Parathyroid adenoma (tissue), 2 donors: ENCODE data around the gene CFDP1.

Experiments
- H2AFZ ChIP-seq: fragments of 300-600 bp; sonication (generic); one replicate; pipeline ENCODE4 v1.7.0; 2017; ENCODE audit warnings: antibody characterized with exemption, mild to moderate bottlenecking
- H3K27ac ChIP-seq: fragments of 300-600 bp; sonication (generic); one replicate; pipeline ENCODE4 v1.7.0; 2017
- H3K27me3 ChIP-seq: fragments of 300-600 bp; sonication (generic); one replicate; pipeline ENCODE4 v1.7.0; 2017; ENCODE audit warnings: low read length; ENCODE audit not compliant: control insufficient read depth, insufficient read depth
- H3K36me3 ChIP-seq: fragments of 300-600 bp; sonication (generic); one replicate; pipeline ENCODE4 v1.7.0; 2017; ENCODE audit warnings: low read length; ENCODE audit not compliant: control insufficient read depth, insufficient read depth
- H3K4me1 ChIP-seq: fragments of 300-600 bp; sonication (generic); one replicate; pipeline ENCODE4 v1.7.0; 2017; ENCODE audit warnings: control low read depth
- H3K4me2 ChIP-seq: fragments of 300-600 bp; sonication (generic); one replicate; pipeline ENCODE4 v1.7.0; 2017; ENCODE audit warnings: low read length
- H3K4me3 ChIP-seq: fragments of 300-600 bp; sonication (generic); one replicate; pipeline ENCODE4 v1.7.0; 2017; ENCODE audit warnings: low read depth, low read length
- H3K79me2 ChIP-seq: fragments of 300-600 bp; sonication (generic); one replicate; pipeline ENCODE4 v1.7.0; 2017; ENCODE audit warnings: control low read depth
- H3K9ac ChIP-seq: fragments of 300-600 bp; sonication (generic); one replicate; pipeline ENCODE4 v1.7.0; 2017; ENCODE audit warnings: mild to moderate bottlenecking
- H3K9me3 ChIP-seq: fragments of 300-600 bp; sonication (generic); one replicate; pipeline ENCODE4 v1.7.0; 2017; ENCODE audit warnings: low read length; ENCODE audit not compliant: control insufficient read depth
- TF ChIP-seq, protein P1 (sequence below): fragments of 300-600 bp; sonication (generic); IDR thresholded peaks from one replicate; pipeline ENCODE4 v1.7.0; 2017; ENCODE audit warnings: antibody characterized with exemption, mild to moderate bottlenecking
- donor health status: primary hyperparathyroidism.

Gene CFDP1

DNA sequence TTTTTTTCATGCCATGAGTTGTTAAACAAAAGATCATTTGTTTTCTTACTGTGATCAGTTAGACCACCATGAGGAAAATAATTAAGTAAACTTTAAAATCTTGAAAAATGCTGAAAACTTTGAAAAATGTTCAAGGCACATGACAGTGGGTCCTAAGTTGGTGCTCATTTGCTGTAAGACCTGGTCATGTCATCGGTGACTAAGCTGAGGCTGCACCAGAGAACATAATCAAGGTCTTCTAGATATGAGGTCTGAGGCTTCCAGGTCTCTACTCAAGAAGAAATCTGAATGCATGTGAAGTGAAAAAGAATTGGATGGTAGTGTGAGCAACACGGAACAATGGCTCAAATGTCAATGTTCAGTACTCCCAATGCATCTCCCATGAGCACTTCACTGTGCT is 87.6 kb downstream of the CFDP1 start:
- peaks cover 5% of the 10 kb centered on the region for H3K79me2 ChIP-seq
- peaks cover 4% of the 10 kb centered on the region for H3K4me1 ChIP-seq
- no peak overlapping the region for H3K4me3 ChIP-seq
- no peak overlapping the region for H3K9ac ChIP-seq
- H2AFZ ChIP-seq: no peak overlapping the region
- H3K27ac ChIP-seq: no peak overlapping the region
- TF ChIP-seq, protein P1, sequence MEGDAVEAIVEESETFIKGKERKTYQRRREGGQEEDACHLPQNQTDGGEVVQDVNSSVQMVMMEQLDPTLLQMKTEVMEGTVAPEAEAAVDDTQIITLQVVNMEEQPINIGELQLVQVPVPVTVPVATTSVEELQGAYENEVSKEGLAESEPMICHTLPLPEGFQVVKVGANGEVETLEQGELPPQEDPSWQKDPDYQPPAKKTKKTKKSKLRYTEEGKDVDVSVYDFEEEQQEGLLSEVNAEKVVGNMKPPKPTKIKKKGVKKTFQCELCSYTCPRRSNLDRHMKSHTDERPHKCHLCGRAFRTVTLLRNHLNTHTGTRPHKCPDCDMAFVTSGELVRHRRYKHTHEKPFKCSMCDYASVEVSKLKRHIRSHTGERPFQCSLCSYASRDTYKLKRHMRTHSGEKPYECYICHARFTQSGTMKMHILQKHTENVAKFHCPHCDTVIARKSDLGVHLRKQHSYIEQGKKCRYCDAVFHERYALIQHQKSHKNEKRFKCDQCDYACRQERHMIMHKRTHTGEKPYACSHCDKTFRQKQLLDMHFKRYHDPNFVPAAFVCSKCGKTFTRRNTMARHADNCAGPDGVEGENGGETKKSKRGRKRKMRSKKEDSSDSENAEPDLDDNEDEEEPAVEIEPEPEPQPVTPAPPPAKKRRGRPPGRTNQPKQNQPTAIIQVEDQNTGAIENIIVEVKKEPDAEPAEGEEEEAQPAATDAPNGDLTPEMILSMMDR: no peak
- H3K9me3 ChIP-seq: no peaks in the 10 kb centered on the region
- H3K27me3 ChIP-seq: no peaks in the 10 kb centered on the region
- H3K4me2 ChIP-seq: no peak overlapping the region
- H3K36me3 ChIP-seq: no peaks in the 10 kb centered on the region

DNA sequence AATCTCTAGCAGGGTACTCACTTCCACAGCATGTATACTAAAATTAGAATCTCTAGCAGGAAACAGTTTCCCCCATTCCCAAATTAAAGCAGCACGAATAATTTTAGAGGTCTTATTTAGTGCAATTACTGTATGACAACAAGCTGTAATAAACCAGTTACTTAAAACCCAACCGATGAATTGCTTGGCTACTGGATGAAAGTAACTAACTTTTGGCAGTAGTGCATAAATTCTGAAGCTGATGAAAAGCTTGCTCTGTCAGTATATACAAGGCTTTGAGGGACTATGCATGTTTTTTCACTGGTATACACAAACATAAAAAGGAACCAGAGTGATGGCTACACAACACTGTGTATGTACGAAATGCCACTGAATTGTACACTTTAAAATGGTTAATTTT is 89.4 kb downstream of the CFDP1 start:
- TF ChIP-seq, protein P1: no peak
- Histone ChIP-seq H3K27ac (no peak overlapping the region), H3K79me2 (peaks cover 5% of the 10 kb centered on the region), H3K36me3 (no peaks in the 10 kb centered on the region), H3K9me3 (no peaks in the 10 kb centered on the region), H3K27me3 (no peaks in the 10 kb centered on the region), H3K4me1 (peaks cover 4% of the 10 kb centered on the region), H3K4me3 (no peak overlapping the region), H3K9ac (no peak overlapping the region), H3K4me2 (no peak overlapping the region), H2AFZ (no peak overlapping the region)

DNA sequence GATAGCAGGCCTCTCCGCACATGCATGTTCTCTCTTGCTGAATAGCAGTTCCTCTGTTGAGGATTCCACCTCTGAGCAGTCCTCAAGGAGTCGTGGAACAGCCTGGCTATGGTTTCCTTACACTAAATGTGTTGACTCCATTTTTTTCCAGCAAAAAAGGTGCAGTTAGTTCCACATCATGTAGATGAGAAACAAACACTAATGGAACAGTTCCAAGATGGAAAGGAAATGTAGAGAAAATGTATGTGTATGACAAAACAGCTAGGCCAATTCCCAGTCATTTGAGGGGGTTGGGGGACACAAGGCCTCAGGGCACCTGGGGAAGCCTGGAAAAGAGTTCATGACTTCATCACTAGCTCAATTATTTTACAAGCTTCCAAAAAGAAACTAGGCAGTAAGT is 90.0 kb downstream of the CFDP1 start:
- Histone ChIP-seq H3K27me3 (no peaks in the 10 kb centered on the region), H3K4me3 (no peak overlapping the region), H3K9ac (no peak overlapping the region), H3K9me3 (no peaks in the 10 kb centered on the region), H3K79me2 (peaks cover 5% of the 10 kb centered on the region), H3K36me3 (no peaks in the 10 kb centered on the region), H3K27ac (no peak overlapping the region), H3K4me1 (peaks cover 4% of the 10 kb centered on the region), H2AFZ (no peak overlapping the region), H3K4me2 (no peak overlapping the region)
- TF ChIP-seq, protein P1: no peak

DNA sequence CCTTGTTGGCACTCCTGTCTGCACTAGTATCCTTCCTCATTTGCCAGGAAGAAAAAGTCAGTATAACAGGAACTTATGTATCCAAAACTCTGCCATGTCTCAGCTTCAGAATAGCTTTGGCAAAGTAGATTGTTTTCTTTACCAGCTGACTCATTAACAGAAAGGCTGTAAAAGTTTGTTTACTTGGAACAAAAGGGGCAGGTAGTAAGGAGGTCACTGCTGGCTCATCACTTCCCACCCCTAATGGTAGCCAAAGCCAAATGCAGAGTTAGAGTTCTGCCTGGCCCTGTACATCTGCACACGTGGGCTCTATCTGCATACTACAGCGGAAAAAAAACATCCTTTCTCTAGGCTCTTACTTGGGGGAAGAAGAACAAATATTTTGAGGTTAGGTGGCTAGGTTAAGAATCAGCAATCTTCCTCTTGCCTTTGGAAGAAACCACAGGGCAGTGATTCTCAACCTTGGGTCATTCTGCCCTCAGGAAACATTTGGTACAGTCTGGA is 90.9 kb downstream of the CFDP1 start:
- Histone ChIP-seq H3K27me3 (no peaks in the 10 kb centered on the region), H3K9ac (no peak overlapping the region), H3K27ac (no peak overlapping the region), H3K79me2 (peaks cover 5% of the 10 kb centered on the region), H3K4me2 (no peak overlapping the region), H3K9me3 (no peaks in the 10 kb centered on the region), H3K4me1 (peaks cover 4% of the 10 kb centered on the region), H3K4me3 (no peak overlapping the region), H3K36me3 (no peaks in the 10 kb centered on the region), H2AFZ (no peak overlapping the region)
- TF ChIP-seq, protein P1: no peak

DNA sequence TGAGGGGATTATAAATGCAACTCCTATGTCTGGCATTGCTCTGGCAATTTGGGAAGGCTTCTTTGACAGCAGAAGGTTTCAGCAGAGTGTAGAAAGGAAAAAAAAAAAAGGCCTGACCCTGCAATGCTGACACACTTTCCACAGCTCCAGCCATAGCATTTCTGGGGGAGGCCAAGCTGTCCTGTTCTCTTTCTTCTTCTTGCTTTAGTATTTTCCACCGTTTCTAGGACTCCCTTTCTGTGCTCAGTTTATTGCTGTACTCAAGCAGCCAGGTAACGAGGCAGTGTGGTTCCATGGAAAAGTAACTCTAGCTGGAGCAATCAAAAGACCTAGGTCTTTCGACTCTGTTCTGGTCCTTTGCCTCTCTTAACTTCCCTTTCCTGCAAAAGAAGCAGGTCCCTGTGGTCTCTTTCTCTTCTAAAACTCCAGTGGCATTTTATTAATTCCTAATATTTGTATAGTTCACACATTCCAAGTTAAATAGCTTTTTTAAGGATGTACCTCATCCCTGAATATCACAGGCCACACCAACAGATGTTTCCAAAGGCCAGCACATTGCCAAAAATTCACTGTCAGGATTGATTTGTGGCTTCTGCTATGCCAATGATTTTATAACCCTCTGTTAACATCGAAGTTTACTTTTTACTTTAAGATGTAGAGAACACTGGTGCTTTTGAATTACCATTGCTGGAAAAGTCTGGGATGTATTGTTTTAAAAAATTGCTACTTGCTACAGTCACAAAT is 91.6 kb downstream of the CFDP1 start:
- H3K9me3 ChIP-seq: no peaks in the 10 kb centered on the region

More for the DNA sequence above, 91.6 kb downstream of the CFDP1 start:
- H3K27me3 ChIP-seq: no peaks in the 10 kb centered on the region
- H3K79me2 ChIP-seq: peaks cover 5% of the 10 kb centered on the region
- peaks cover 4% of the 10 kb centered on the region for H3K4me1 ChIP-seq
- no peak overlapping the region for H3K4me2 ChIP-seq
- no peaks in the 10 kb centered on the region for H3K36me3 ChIP-seq
- no peak overlapping the region for H3K9ac ChIP-seq
- TF ChIP-seq, protein P1: no peak
- H2AFZ ChIP-seq: no peak overlapping the region
- H3K4me3 ChIP-seq: no peak overlapping the region
- H3K27ac ChIP-seq: no peak overlapping the region
